ENCODE measurements around the gene GNAZ. TPM values are rescaled to one million over a fixed set of nuclear protein-coding genes. Genes with fewer than 3 reads are reported as not detected.

GNAZ gene
- total RNA-seq, 1 experiment from 2014 or later: 6.0 TPM

- no peak for DNase-seq
- CTCF ChIA-PET: no interaction called here
- Mint-ChIP-seq H3K4me1 (ENCODE audit: low read depth, unreplicated experiment) (no peaks in the 10 kb centered on the region), H3K27me3 (ENCODE audit: unreplicated experiment) (no peaks in the 10 kb centered on the region), H3K4me3 (ENCODE audit: low read depth, unreplicated experiment) (no peak overlapping the region), H3K27ac (ENCODE audit: unreplicated experiment) (no peak overlapping the region), H3K36me3 (ENCODE audit: insufficient read depth, unreplicated experiment) (peaks cover 9% of the 10 kb centered on the region), H3K9me3 (ENCODE audit: low read depth, unreplicated experiment) (no peaks in the 10 kb centered on the region)
- intact Hi-C loops (cut with micrococcal nuclease; ENCODE audit: unreplicated experiment): no loop called here
- TF ChIP-seq CTCF (IDR thresholded peaks at IDR 0.05; ENCODE audit: unreplicated experiment): no peak
- BruUV-seq (replicated peaks): no TSS peak
Observed at GRCh38 chr22:23161574-23161973, 91.3 kb downstream of the GNAZ start.

- CTCF ChIA-PET: interaction anchor here (1.1 kb wide), 1 partner anchor 29 kb away, joined by 5 read pairs; no protein-coding TSS in a partner anchor
- Mint-ChIP-seq H3K4me1 (ENCODE audit: low read depth, unreplicated experiment) (no peaks in the 10 kb centered on the region), H3K27me3 (ENCODE audit: unreplicated experiment) (no peaks in the 10 kb centered on the region), H3K4me3 (ENCODE audit: low read depth, unreplicated experiment) (no peak overlapping the region), H3K36me3 (ENCODE audit: insufficient read depth, unreplicated experiment) (peaks cover 10% of the 10 kb centered on the region), H3K27ac (ENCODE audit: unreplicated experiment) (no peak overlapping the region), H3K9me3 (ENCODE audit: low read depth, unreplicated experiment) (no peaks in the 10 kb centered on the region)
- no peak for TF ChIP-seq CTCF (IDR thresholded peaks at IDR 0.05; ENCODE audit: unreplicated experiment)
- no TSS peak for BruUV-seq (replicated peaks)
- intact Hi-C loops (cut with micrococcal nuclease; ENCODE audit: unreplicated experiment): no loop called here
- DNase-seq: no peak
Observed at GRCh38 chr22:23163665-23164064, 93.3 kb downstream of the GNAZ start.

GRCh38 chr22:23164091-23164490 is 93.8 kb downstream of the GNAZ start:
- no TSS peak for BruUV-seq (replicated peaks)
- Mint-ChIP-seq H3K27ac (ENCODE audit: unreplicated experiment) (no peak overlapping the region), H3K27me3 (ENCODE audit: unreplicated experiment) (no peaks in the 10 kb centered on the region), H3K36me3 (ENCODE audit: insufficient read depth, unreplicated experiment) (peaks cover 10% of the 10 kb centered on the region), H3K4me3 (ENCODE audit: low read depth, unreplicated experiment) (no peak overlapping the region), H3K9me3 (ENCODE audit: low read depth, unreplicated experiment) (no peaks in the 10 kb centered on the region), H3K4me1 (ENCODE audit: low read depth, unreplicated experiment) (no peaks in the 10 kb centered on the region)
- intact Hi-C loops (cut with micrococcal nuclease; ENCODE audit: unreplicated experiment): no loop called here
- TF ChIP-seq CTCF (IDR thresholded peaks at IDR 0.05; ENCODE audit: unreplicated experiment): no peak
- no peak for DNase-seq
- CTCF ChIA-PET: interaction anchor here (0.6 kb wide), 1 partner anchor 42 kb away, joined by 3 read pairs; no protein-coding TSS in a partner anchor

GRCh38 chr22:23166042-23166831 is 95.9 kb downstream of the GNAZ start:
- H3K27ac Mint-ChIP-seq (ENCODE audit: unreplicated experiment): no peak overlapping the region
- H3K9me3 Mint-ChIP-seq (ENCODE audit: low read depth, unreplicated experiment): no peaks in the 10 kb centered on the region
- H3K4me1 Mint-ChIP-seq (ENCODE audit: low read depth, unreplicated experiment): no peaks in the 10 kb centered on the region
- H3K27me3 Mint-ChIP-seq (ENCODE audit: unreplicated experiment): no peaks in the 10 kb centered on the region
- TF ChIP-seq CTCF (IDR thresholded peaks at IDR 0.05; ENCODE audit: unreplicated experiment): no peak
- intact Hi-C loops (cut with micrococcal nuclease; ENCODE audit: unreplicated experiment): no loop called here
- H3K36me3 Mint-ChIP-seq (ENCODE audit: insufficient read depth, unreplicated experiment): peaks cover 10% of the 10 kb centered on the region
- CTCF ChIA-PET: interaction anchor here (1.0 kb wide), 1 partner anchor 12 kb away, joined by 3 read pairs; no protein-coding TSS in a partner anchor
- H3K4me3 Mint-ChIP-seq (ENCODE audit: low read depth, unreplicated experiment): no peak overlapping the region
- no TSS peak for BruUV-seq (replicated peaks)
- no peak for DNase-seq

Measured in Calu3 (cell line).